OCI-LY7 (cell line): ENCODE data around the gene PRND. TPM values are rescaled to one million over a fixed set of nuclear protein-coding genes. Genes with fewer than 3 reads are reported as not detected.

ENCODE experiments used
- BruUV-seq: library from RNA; stranded (reverse); fragments of 400-500 nt; replicated peaks from 2 replicates; lab custom pipeline; 2021; lab: Mats Ljungman, UMichigan
- CTCF ChIA-PET: fragments of 300-600 bp; sonication (Branson Sonifier 250); formaldehyde crosslinking; loops from one replicate; lab custom pipeline; 2022; ENCODE audit warnings: antibody characterized with exemption; ENCODE audit not compliant: unreplicated experiment; lab: Charles Lee
- POLR2A ChIA-PET: fragments of 300-600 bp; sonication (Branson Sonifier 250); formaldehyde crosslinking; loops from one replicate; lab custom pipeline; 2022; ENCODE audit warnings: antibody characterized with exemption; lab: Charles Lee
- DNase-seq: peaks from one replicate; pipeline ENCODE4 v3.0.0-alpha.2; 2015; ENCODE audit warnings: low spot score
- H2AFZ ChIP-seq: fragments of 200-600 bp; sonication (generic), shearing (Covaris generic); 2 replicates; pipeline ENCODE4 v1.6.1; 2014; ENCODE audit warnings: mild to moderate bottlenecking, antibody characterized with exemption, low read length, moderate library complexity
- H3K27ac ChIP-seq: fragments of 200-600 bp; sonication (generic); 2 replicates; pipeline ENCODE4 v1.5.1; 2014; ENCODE audit warnings: mixed run types, low read depth, mild to moderate bottlenecking, moderate library complexity, low read length, inconsistent platforms; ENCODE audit not compliant: poor library complexity, severe bottlenecking
- H3K36me3 ChIP-seq: fragments of 200-600 bp; sonication (generic); 2 replicates; pipeline ENCODE4 v1.6.1; 2014; ENCODE audit warnings: mild to moderate bottlenecking, antibody characterized with exemption, low read length, moderate library complexity, mixed read lengths; ENCODE audit not compliant: insufficient read depth
- H3K4me1 ChIP-seq: fragments of 200-600 bp; sonication (generic); 2 replicates; pipeline ENCODE4 v1.5.1; 2014; ENCODE audit warnings: mild to moderate bottlenecking, low read length; ENCODE audit not compliant: insufficient read depth, poor library complexity, severe bottlenecking
- H3K4me2 ChIP-seq: fragments of 200-600 bp; sonication (generic); 2 replicates; pipeline ENCODE4 v1.6.1; 2014; ENCODE audit warnings: mild to moderate bottlenecking, low read length
- H3K4me3 ChIP-seq: fragments of 200-600 bp; sonication (generic); 2 replicates; pipeline ENCODE4 v1.5.1; 2014; ENCODE audit warnings: mild to moderate bottlenecking, low read depth, low read length; ENCODE audit not compliant: poor library complexity, severe bottlenecking
- H3K79me2 ChIP-seq: fragments of 200-600 bp; sonication (generic); 2 replicates; pipeline ENCODE4 v1.6.1; 2016; ENCODE audit warnings: low read depth, mild to moderate bottlenecking, low read length, moderate library complexity, mixed read lengths; ENCODE audit not compliant: insufficient read depth
- H3K9me2 ChIP-seq: fragments of 200-600 bp; sonication (generic); 2 replicates; pipeline ENCODE4 v1.6.1; 2016; ENCODE audit warnings: mild to moderate bottlenecking, low read length, mixed read lengths; ENCODE audit not compliant: insufficient read depth
- H3K9me3 ChIP-seq: fragments of 200-600 bp; sonication (generic); 2 replicates; pipeline ENCODE4 v1.6.1; 2014; ENCODE audit warnings: mild to moderate bottlenecking, mixed run types, low read length, mixed read lengths
- H4K20me1 ChIP-seq: fragments of 200-600 bp; sonication (generic); 2 replicates; pipeline ENCODE4 v1.6.1; 2014; ENCODE audit warnings: mild to moderate bottlenecking, antibody characterized with exemption, low read length, moderate library complexity, mixed read lengths; ENCODE audit not compliant: insufficient read depth
- CTCF ChIP-seq: fragments of 200-600 bp; sonication (generic); conservative IDR thresholded peaks from 2 replicates; pipeline ENCODE4 v1.5.1; 2014; ENCODE audit warnings: mild to moderate bottlenecking, antibody characterized with exemption, low read length, moderate library complexity, mixed read lengths
- EZH2phosphoT487 ChIP-seq: fragments of 200-600 bp; sonication (generic); IDR thresholded peaks from 2 replicates; pipeline ENCODE4 v1.6.1; 2018; ENCODE audit warnings: low read depth, borderline replicate concordance, mild to moderate bottlenecking, mixed run types, antibody characterized with exemption, low read length, moderate library complexity, mixed read lengths
- intact Hi-C: fragments of 100-400 bp; cut with micrococcal nuclease; formaldehyde crosslinking; loops from one replicate; pipeline ENCODE4 v1.10.0; 2022; ENCODE audit not compliant: unreplicated experiment
- total RNA-seq, 2 experiments: library from RNA; depleted of rRNA in 1 of 2; stranded (reverse); fragments of >200 nt in 1 of 2; shearing (Covaris generic) in 1 of 2; gene quantifications; 2 replicates each; pipeline ENCODE4 v1.2.3, GENCODE V29; 2014 to 2022

Gene PRND
- total RNA-seq, 2 experiments from 2014 or later: not detected

- Histone ChIP-seq H3K4me2 (no peak overlapping the region), H3K9me3 (no peaks in the 10 kb centered on the region), H4K20me1 (no peaks in the 10 kb centered on the region), H3K79me2 (no peaks in the 10 kb centered on the region), H2AFZ (no peak overlapping the region), H3K4me3 (no peak overlapping the region), H3K4me1 (no peaks in the 10 kb centered on the region), H3K36me3 (no peaks in the 10 kb centered on the region), H3K9me2 (no peaks in the 10 kb centered on the region), H3K27ac (no peak overlapping the region)
- ChIA-PET POLR2A (interaction anchor here (0.6 to 1.7 kb wide), 5 partner anchors 14 to 748 kb away, joined by 3 to 6 read pairs (median 3); no protein-coding TSS in a partner anchor), CTCF (no interaction called here)
- TF ChIP-seq EZH2phosphoT487 (no peak), CTCF (no peak)
- BruUV-seq: no TSS peak
- DNase-seq: no peak
- intact Hi-C loops: no loop called here
These were observed 39.7 kb upstream of the PRND start for GRCh38 chr20:4681991-4682401.

GRCh38 chr20:4682682-4683081 is 39.0 kb upstream of the PRND start:
- Histone ChIP-seq H3K9me3 (no peaks in the 10 kb centered on the region), H2AFZ (no peak overlapping the region), H3K4me3 (no peak overlapping the region), H3K79me2 (no peaks in the 10 kb centered on the region), H4K20me1 (no peaks in the 10 kb centered on the region), H3K9me2 (no peaks in the 10 kb centered on the region), H3K4me2 (no peak overlapping the region), H3K27ac (no peak overlapping the region), H3K4me1 (no peaks in the 10 kb centered on the region), H3K36me3 (no peaks in the 10 kb centered on the region)
- BruUV-seq: no TSS peak
- POLR2A ChIA-PET: interaction anchor here (0.6 to 1.7 kb wide), 5 partner anchors 15 to 747 kb away, joined by 3 to 6 read pairs (median 3); no protein-coding TSS in a partner anchor
- TF ChIP-seq CTCF: no peak
- TF ChIP-seq EZH2phosphoT487: no peak
- CTCF ChIA-PET: no interaction called here
- intact Hi-C loops: no loop called here
- DNase-seq: no peak

- no peaks in the 10 kb centered on the region for H3K4me1 ChIP-seq
- no peak overlapping the region for H2AFZ ChIP-seq
- no peak overlapping the region for H3K4me2 ChIP-seq
- no TSS peak for BruUV-seq
- H3K4me3 ChIP-seq: no peak overlapping the region
- no peak for DNase-seq
- intact Hi-C loops: no loop called here
- CTCF ChIA-PET: no interaction called here
- H3K36me3 ChIP-seq: no peaks in the 10 kb centered on the region
- TF ChIP-seq EZH2phosphoT487 (no peak), CTCF (no peak)
- H4K20me1 ChIP-seq: no peaks in the 10 kb centered on the region
- H3K79me2 ChIP-seq: no peaks in the 10 kb centered on the region
- no peak overlapping the region for H3K27ac ChIP-seq
- H3K9me2 ChIP-seq: no peaks in the 10 kb centered on the region
- POLR2A ChIA-PET: interaction anchor here (1.5 to 1.7 kb wide), 2 partner anchors 15 kb away, joined by 3 to 4 read pairs; no protein-coding TSS in a partner anchor
- H3K9me3 ChIP-seq: no peaks in the 10 kb centered on the region
These were observed 38.4 kb upstream of the PRND start for GRCh38 chr20:4683261-4683660.
